T-cell (primary cell): ENCODE measurements around the gene ABCE1. TPM values are rescaled to one million over a fixed set of nuclear protein-coding genes. Genes with fewer than 3 reads are reported as not detected.

Experiments
- ATAC-seq, 4 experiments: fragments of 200-7000 bp in 3 of 4; fragments of 150-1000 bp in 1 of 4; cut with Tn5 transposase; replicated peaks in 1 of 4; 1 replicate in 3 of 4; 2 replicates in 1 of 4; pipeline ENCODE4 v1.10.0; 2021; ENCODE audit warnings: moderate library complexity in 3 of 4, mild to moderate bottlenecking in 2 of 4, moderate number of reproducible peaks in 1 of 4
- CTCF ChIA-PET, 2 donors: fragments of 300-600 bp; sonication (Branson Sonifier 250); formaldehyde crosslinking; loops; one replicate each; lab custom pipeline; 2022; ENCODE audit warnings: antibody characterized with exemption in 2 of 2; lab: Charles Lee
- POLR2A ChIA-PET, 2 donors: fragments of 300-600 bp; sonication (Branson Sonifier 250); formaldehyde crosslinking; loops; one replicate each; lab custom pipeline; 2022; ENCODE audit warnings: antibody characterized with exemption in 2 of 2; lab: Charles Lee
- DNase-seq, 35 experiments: peaks; one replicate each; pipeline versions ENCODE4 v3.0.0 to v3.0.0-alpha.2; 2013 to 2023
- H3K27ac ChIP-seq: one replicate; pipeline ENCODE4 v1.5.1; 2013; ENCODE audit warnings: low read length
- H3K27me3 ChIP-seq, 2 experiments: replicated peaks in 1 of 2; 1 replicate in 1 of 2; 2 replicates in 1 of 2; pipeline versions ENCODE4 v1.6.1 to v1.7.0; 2013; ENCODE audit warnings: low read length in 1 of 2, mixed read lengths in 1 of 2; ENCODE audit not compliant: control insufficient read depth in 2 of 2, insufficient read depth in 2 of 2; ENCODE audit errors: extremely low read depth in 1 of 2
- H3K36me3 ChIP-seq, 2 donors: 1 replicate in 1 of 2; 2 replicates in 1 of 2; pipeline versions ENCODE4 v1.6.1 to v1.7.0; 2013; ENCODE audit warnings: low read length in 1 of 2; ENCODE audit not compliant: control insufficient read depth in 2 of 2, insufficient read depth in 1 of 2; ENCODE audit errors: extremely low read depth in 1 of 2
- H3K4me1 ChIP-seq, 2 experiments: 1 replicate in 1 of 2; 2 replicates in 1 of 2; pipeline versions ENCODE4 v1.6.1 to v1.7.0; 2013; ENCODE audit warnings: low read length in 2 of 2, mixed read lengths in 1 of 2; ENCODE audit not compliant: insufficient read depth in 2 of 2, control insufficient read depth in 1 of 2; ENCODE audit errors: extremely low read depth in 1 of 2
- H3K4me3 ChIP-seq, 2 donors: 1 replicate in 1 of 2; 2 replicates in 1 of 2; pipeline versions ENCODE4 v1.5.1 to v1.7.0; 2013; ENCODE audit warnings: mild to moderate bottlenecking in 2 of 2, low read length in 1 of 2, moderate library complexity in 1 of 2; ENCODE audit not compliant: control insufficient read depth in 1 of 2; ENCODE audit errors: extremely low read depth in 1 of 2
- H3K9me3 ChIP-seq: 2 replicates; pipeline ENCODE4 v1.7.0; 2013
- H3K27ac Mint-ChIP-seq, 2 donors: one replicate each; pipeline ENCODE4 v1.8.0; 2020 to 2021; ENCODE audit warnings: mild to moderate bottlenecking in 2 of 2, mixed read lengths in 2 of 2
- H3K27me3 Mint-ChIP-seq, 2 donors: one replicate each; pipeline ENCODE4 v1.8.0; 2021 to 2022; ENCODE audit warnings: mixed read lengths in 2 of 2
- H3K36me3 Mint-ChIP-seq: one replicate; pipeline ENCODE4 v1.8.0; 2021; ENCODE audit warnings: mixed read lengths
- H3K4me1 Mint-ChIP-seq, 3 donors: one replicate each; pipeline ENCODE4 v1.8.0; 2020 to 2022; ENCODE audit warnings: mixed read lengths in 3 of 3, mild to moderate bottlenecking in 1 of 3
- H3K4me3 Mint-ChIP-seq, 3 donors: one replicate each; pipeline ENCODE4 v1.8.0; 2020 to 2022; ENCODE audit warnings: mild to moderate bottlenecking in 3 of 3, mixed read lengths in 3 of 3, moderate library complexity in 3 of 3
- H3K9me3 Mint-ChIP-seq, 3 donors: one replicate each; pipeline ENCODE4 v1.8.0; 2020 to 2022; ENCODE audit warnings: mixed read lengths in 3 of 3
- WGBS: methylation state at CpG from one replicate; pipeline ENCODE4 v1.1.5; 2013; ENCODE audit warnings: missing lambda C conversion rate; ENCODE audit not compliant: insufficient coverage; 5-methylcytosine and 5-hydroxymethylcytosine counted together
- total RNA-seq, 35 experiments: library from RNA in 6 of 35; stranded (reverse) in 6 of 35; fragments of 120-200 nt in 1 of 35; gene quantifications; one replicate each; pipeline versions ENCODE4 v1.2.1 to v1.2.4 and lab custom pipeline; 2013 to 2026

ABCE1 gene
- total RNA-seq (10 to 100 TPM; 47.7 to 73.8 (median 65.4) TPM), total RNA-seq (lab: John Stamatoyannopoulos, UW) (83.2 to 686 (median 151) reads per million in 29 experiments)
- 85.2 TPM for total RNA-seq (2013)

- WGBS, result 0% methylated on average over 58 of the region's 67 CpGs
- H3K4me1 ChIP-seq, result peaks cover 15 to 30% of the 10 kb centered on the region in 2 experiments
- CTCF ChIA-PET, result interaction anchor here (0.6 to 1.6 kb wide), 8 partner anchors 11 to 1539 kb away, joined by 3 to 5 read pairs (median 3); no protein-coding TSS in a partner anchor
These were observed at the start of gene ABCE1, which contains the start of gene ANAPC10 for GRCh38 chr4:145097821-145098674. ABCE1 (plus strand) TSS chr4:145098311; CDS start chr4:145104413, 6,102 bp downstream. ANAPC10 (minus strand) TSS chr4:145098196; CDS start chr4:145096099, 2,097 bp downstream.

GRCh38 chr4:145048817-145049216, 49.3 kb upstream of the ABCE1 start:
- CTCF ChIA-PET, result interaction anchor here in 1 of 2 donors (1.4 kb wide), 1 partner anchor 13 kb away, joined by 5 read pairs; no protein-coding TSS in a partner anchor
- H3K9me3 ChIP-seq, result no peaks in the 10 kb centered on the region

More at GRCh38 chr4:145097821-145098674, at the start of gene ABCE1, which contains the start of gene ANAPC10:
- no peaks in the 10 kb centered on the region for H3K27me3 Mint-ChIP-seq
- POLR2A ChIA-PET, result interaction anchor here (0.6 to 2.4 kb wide), 7 partner anchors 11 to 83 kb away, joined by 3 to 19 read pairs (median 3); partner anchors contain the start of gene OTUD4 (in 1 of the 2)
- Histone ChIP-seq H3K4me3 (peak within 1 kb of the TSS; percentile 88 to 98), H3K27ac (peak within 1 kb of the TSS; percentile 85), H3K36me3 (peaks cover 7 to 18% of the 10 kb centered on the region in 2 donors), H3K27me3 (no peaks in the 10 kb centered on the region), H3K9me3 (peaks cover 5% of the 10 kb centered on the region)
- peaks cover 24% of the 10 kb centered on the region for H3K36me3 Mint-ChIP-seq
- H3K4me3 Mint-ChIP-seq, result peak within 1 kb of the TSS; percentile 93 to 97 (median 96)
- DNase-seq (peak; percentile 78 to 100 (median 95)), ATAC-seq (peak; percentile 93 to 94 (median 94))
- H3K4me1 Mint-ChIP-seq, result peaks cover 44 to 52% (median 46%) of the 10 kb centered on the region in 3 donors
- H3K27ac Mint-ChIP-seq, result peak within 1 kb of the TSS; percentile 94 to 97
- peaks cover 0 to 9% (median 0%) of the 10 kb centered on the region in 3 donors for H3K9me3 Mint-ChIP-seq

GRCh38 chr4:145049241-145049640, 48.9 kb upstream of the ABCE1 start:
- Mint-ChIP-seq H3K27ac (no peak overlapping the region), H3K4me3 (no peak overlapping the region)

More at GRCh38 chr4:145048817-145049216, 49.3 kb upstream of the ABCE1 start:
- peaks cover 27% of the 10 kb centered on the region for H3K36me3 Mint-ChIP-seq
- H3K4me3 Mint-ChIP-seq, result no peak overlapping the region
- DNase-seq (no peak), ATAC-seq (no peak)
- no peak overlapping the region for H3K27ac ChIP-seq
- H3K36me3 ChIP-seq, result no peaks in the 10 kb centered on the region
- H3K4me1 Mint-ChIP-seq, result peaks cover 4 to 10% (median 9%) of the 10 kb centered on the region in 3 donors
- H3K27me3 ChIP-seq, result no peaks in the 10 kb centered on the region
- H3K9me3 Mint-ChIP-seq, result no peaks in the 10 kb centered on the region
- H3K27ac Mint-ChIP-seq, result no peak overlapping the region
- H3K27me3 Mint-ChIP-seq, result no peaks in the 10 kb centered on the region
- POLR2A ChIA-PET, result no interaction called here
- no peaks in the 10 kb centered on the region for H3K4me1 ChIP-seq
- no peak overlapping the region for H3K4me3 ChIP-seq

GRCh38 chr4:145055533-145056257, 42.4 kb upstream of the ABCE1 start:
- 100% methylated on average over 3 of the region's 5 CpGs for WGBS
- H3K27ac Mint-ChIP-seq, result no peak overlapping the region
- ATAC-seq, result no peak

More at GRCh38 chr4:145049241-145049640, 48.9 kb upstream of the ABCE1 start:
- ChIA-PET POLR2A (interaction anchor here in 1 of 2 donors (0.6 kb wide), 1 partner anchor 8 kb away, joined by 3 read pairs; no protein-coding TSS in a partner anchor), CTCF (no interaction called here)
- Histone ChIP-seq H3K4me3 (no peak overlapping the region), H3K27me3 (no peaks in the 10 kb centered on the region), H3K4me1 (no peaks in the 10 kb centered on the region), H3K27ac (no peak overlapping the region), H3K9me3 (no peaks in the 10 kb centered on the region), H3K36me3 (no peaks in the 10 kb centered on the region)
- no peak for ATAC-seq
- Mint-ChIP-seq H3K27me3 (no peaks in the 10 kb centered on the region), H3K9me3 (no peaks in the 10 kb centered on the region), H3K4me1 (peaks cover 0 to 9% (median 7%) of the 10 kb centered on the region in 3 donors), H3K36me3 (peaks cover 27% of the 10 kb centered on the region)
- no peak for DNase-seq
- WGBS, result 100% methylated on average over 1 of the region's 1 CpG

GRCh38 chr4:145056325-145057130, 41.6 kb upstream of the ABCE1 start:
- CTCF ChIA-PET, result no interaction called here
- no peak overlapping the region for H3K4me3 ChIP-seq
- no peaks in the 10 kb centered on the region for H3K9me3 Mint-ChIP-seq
- no peaks in the 10 kb centered on the region for H3K27me3 ChIP-seq
- no peak for DNase-seq
- peaks cover 19% of the 10 kb centered on the region for H3K36me3 Mint-ChIP-seq
- peaks cover 24 to 30% (median 26%) of the 10 kb centered on the region in 3 donors for H3K4me1 Mint-ChIP-seq
- WGBS, result no CpG with 5 or more reads among the region's 6 CpGs
- H3K4me3 Mint-ChIP-seq, result no peak overlapping the region
- no peak overlapping the region for H3K27ac Mint-ChIP-seq
- H3K36me3 ChIP-seq, result no peaks in the 10 kb centered on the region
- no peak for ATAC-seq
- no peaks in the 10 kb centered on the region for H3K9me3 ChIP-seq
- H3K27me3 Mint-ChIP-seq, result no peaks in the 10 kb centered on the region
- no peak overlapping the region for H3K27ac ChIP-seq
- POLR2A ChIA-PET, result interaction anchor here in 1 of 2 donors (0.6 kb wide), 1 partner anchor 7 kb away, joined by 3 read pairs; no protein-coding TSS in a partner anchor
- H3K4me1 ChIP-seq, result peaks cover 2 to 5% of the 10 kb centered on the region in 2 experiments

More at GRCh38 chr4:145055533-145056257, 42.4 kb upstream of the ABCE1 start:
- H3K27me3 ChIP-seq, result no peaks in the 10 kb centered on the region
- ChIA-PET CTCF (no interaction called here), POLR2A (interaction anchor here in 1 of 2 donors (0.6 kb wide), 1 partner anchor 11 kb away, joined by 3 read pairs; no protein-coding TSS in a partner anchor)
- peaks cover 23 to 28% (median 24%) of the 10 kb centered on the region in 3 donors for H3K4me1 Mint-ChIP-seq
- peaks cover 21% of the 10 kb centered on the region for H3K36me3 Mint-ChIP-seq
- no peak overlapping the region for H3K4me3 Mint-ChIP-seq
- H3K4me3 ChIP-seq, result no peak overlapping the region
- no peaks in the 10 kb centered on the region for H3K9me3 Mint-ChIP-seq
- no peaks in the 10 kb centered on the region for H3K36me3 ChIP-seq
- DNase-seq, result no peak
- H3K9me3 ChIP-seq, result no peaks in the 10 kb centered on the region
- no peak overlapping the region for H3K27ac ChIP-seq
- peaks cover 2 to 5% of the 10 kb centered on the region in 2 experiments for H3K4me1 ChIP-seq
- H3K27me3 Mint-ChIP-seq, result no peaks in the 10 kb centered on the region
